Astrocyte (in vitro differentiated cells and primary cell): ENCODE data around the gene CDCP1. TPM values are rescaled to one million over a fixed set of nuclear protein-coding genes. Genes with fewer than 3 reads are reported as not detected.
A peak's percentile ranks its signal among the peaks of the same experiment; 100 is the strongest.

Experiments used
- DNase-seq: peaks from one replicate; pipeline ENCODE4 v3.0.0-alpha.2; 2010; ENCODE audit warnings: low read depth
- FAIRE-seq: peaks from 2 replicates; lab custom pipeline; 2011; peaks lifted over from hg19 to GRCh38; lab: Jason Lieb, UNC
- H2AFZ ChIP-seq: 2 replicates; pipeline ENCODE4 v1.6.0; 2012; ENCODE audit warnings: low read depth, low read length, inconsistent platforms
- H3K27ac ChIP-seq: 2 replicates; pipeline ENCODE4 v1.5.1; 2011; ENCODE audit warnings: low read depth, low read length, inconsistent platforms
- H3K27me3 ChIP-seq: 2 replicates; pipeline ENCODE4 v1.6.0; 2011; ENCODE audit warnings: low read length, inconsistent platforms; ENCODE audit not compliant: insufficient read depth
- H3K36me3 ChIP-seq: 2 replicates; pipeline ENCODE4 v1.5.1; 2011; ENCODE audit warnings: low read length, inconsistent platforms; ENCODE audit not compliant: insufficient read depth
- H3K4me1 ChIP-seq: 2 replicates; pipeline ENCODE4 v1.5.1; 2011; ENCODE audit warnings: low read length, inconsistent platforms; ENCODE audit not compliant: insufficient read depth
- H3K4me2 ChIP-seq: 2 replicates; pipeline ENCODE4 v1.6.0; 2012; ENCODE audit warnings: low read length, inconsistent platforms
- H3K4me3 ChIP-seq: 2 replicates; pipeline ENCODE4 v1.5.1; 2011; ENCODE audit warnings: low read depth, mild to moderate bottlenecking, low read length, inconsistent platforms; ENCODE audit not compliant: insufficient read depth
- H3K79me2 ChIP-seq: 2 replicates; pipeline ENCODE4 v1.6.0; 2012; ENCODE audit warnings: mild to moderate bottlenecking, low read length, inconsistent platforms; ENCODE audit not compliant: insufficient read depth
- H3K9ac ChIP-seq: 2 replicates; pipeline ENCODE4 v1.6.0; 2012; ENCODE audit warnings: mild to moderate bottlenecking, low read length, inconsistent platforms
- H3K9me3 ChIP-seq: 2 replicates; pipeline ENCODE4 v1.5.1; 2012; ENCODE audit warnings: low read depth, mild to moderate bottlenecking, low read length, inconsistent platforms; ENCODE audit not compliant: insufficient read depth
- H4K20me1 ChIP-seq: 2 replicates; pipeline ENCODE4 v1.6.0; 2012; ENCODE audit warnings: low read length, inconsistent platforms; ENCODE audit not compliant: insufficient read depth
- H3K27ac Mint-ChIP-seq: one replicate; pipeline ENCODE4 v1.8.0; 2021; ENCODE audit warnings: mild to moderate bottlenecking, mixed read lengths; ENCODE audit not compliant: unreplicated experiment
- H3K27me3 Mint-ChIP-seq: one replicate; pipeline ENCODE4 v1.8.0; 2021; ENCODE audit warnings: low read depth, mixed read lengths; ENCODE audit not compliant: unreplicated experiment
- H3K36me3 Mint-ChIP-seq: one replicate; pipeline ENCODE4 v1.8.0; 2021; ENCODE audit warnings: low read depth, mixed read lengths; ENCODE audit not compliant: unreplicated experiment
- H3K4me1 Mint-ChIP-seq: one replicate; pipeline ENCODE4 v1.8.0; 2021; ENCODE audit warnings: low read depth, mixed read lengths; ENCODE audit not compliant: unreplicated experiment
- H3K4me3 Mint-ChIP-seq: one replicate; pipeline ENCODE4 v1.8.0; 2021; ENCODE audit warnings: mild to moderate bottlenecking, moderate library complexity, mixed read lengths; ENCODE audit not compliant: unreplicated experiment
- H3K9me3 Mint-ChIP-seq: one replicate; pipeline ENCODE4 v1.8.0; 2021; ENCODE audit warnings: mild to moderate bottlenecking, mixed read lengths; ENCODE audit not compliant: unreplicated experiment
- CTCF ChIP-seq: IDR thresholded peaks from 2 replicates; pipeline ENCODE4 v1.5.1; 2011; ENCODE audit warnings: low read depth, mild to moderate bottlenecking, inconsistent platforms, low read length, moderate library complexity; ENCODE audit not compliant: insufficient read depth
- EZH2 ChIP-seq: IDR thresholded peaks from 2 replicates; pipeline ENCODE4 v1.6.1; 2012; ENCODE audit warnings: mild to moderate bottlenecking, low read length, inconsistent platforms; ENCODE audit not compliant: insufficient read depth
- total RNA-seq: library from RNA; stranded (reverse); gene quantifications from 2 replicates; pipeline ENCODE4 v1.2.1, GENCODE V29; 2021

CDCP1 gene
- total RNA-seq, 1 donor from 2014 or later, result 6.8 TPM

GRCh38 chr3:45153658-45154437 is 7.7 kb upstream of the CDCP1 start:
- FAIRE-seq, result no peak
- peak; percentile 79 for DNase-seq

GRCh38 chr3:45152307-45152706 is 6.1 kb upstream of the CDCP1 start:
- Histone ChIP-seq H3K9ac (no peak overlapping the region), H3K9me3 (no peaks in the 10 kb centered on the region), H2AFZ (no peak overlapping the region), H3K79me2 (no peaks in the 10 kb centered on the region), H3K27ac (no peak overlapping the region), H3K4me1 (peaks cover 16% of the 10 kb centered on the region), H3K36me3 (no peaks in the 10 kb centered on the region), H3K27me3 (no peaks in the 10 kb centered on the region), H4K20me1 (no peaks in the 10 kb centered on the region), H3K4me3 (no peak overlapping the region), H3K4me2 (no peak overlapping the region)
- no peak for FAIRE-seq
- TF ChIP-seq CTCF (no peak), EZH2 (no peak)
- H3K27ac Mint-ChIP-seq, result no peak overlapping the region
- peaks cover 14% of the 10 kb centered on the region for H3K27me3 Mint-ChIP-seq
- H3K4me1 Mint-ChIP-seq, result peaks cover 11% of the 10 kb centered on the region
- no peaks in the 10 kb centered on the region for H3K36me3 Mint-ChIP-seq
- H3K9me3 Mint-ChIP-seq, result peaks cover 10% of the 10 kb centered on the region
- no peak for DNase-seq
- H3K4me3 Mint-ChIP-seq, result no peak overlapping the region

More at GRCh38 chr3:45153658-45154437, 7.7 kb upstream of the CDCP1 start:
- peak overlapping the region; percentile 31 for H3K4me3 Mint-ChIP-seq
- no peaks in the 10 kb centered on the region for H4K20me1 ChIP-seq
- H3K27me3 Mint-ChIP-seq, result peaks cover 1% of the 10 kb centered on the region
- H3K79me2 ChIP-seq, result no peaks in the 10 kb centered on the region
- H3K27me3 ChIP-seq, result no peaks in the 10 kb centered on the region
- no peaks in the 10 kb centered on the region for H3K36me3 Mint-ChIP-seq
- H3K9me3 Mint-ChIP-seq, result peaks cover 10% of the 10 kb centered on the region
- H3K36me3 ChIP-seq, result no peaks in the 10 kb centered on the region
- peak overlapping the region; percentile 63 for H3K27ac ChIP-seq
- H3K27ac Mint-ChIP-seq, result no peak overlapping the region
- peaks cover 11% of the 10 kb centered on the region for H3K4me1 Mint-ChIP-seq
- peak overlapping the region; percentile 5 for H3K9ac ChIP-seq
- peaks cover 16% of the 10 kb centered on the region for H3K4me1 ChIP-seq
- TF ChIP-seq CTCF, result no peak
- TF ChIP-seq EZH2, result no peak
- no peak overlapping the region for H3K4me3 ChIP-seq
- no peaks in the 10 kb centered on the region for H3K9me3 ChIP-seq
- H2AFZ ChIP-seq, result no peak overlapping the region
- H3K4me2 ChIP-seq, result peak overlapping the region; percentile 46

DNA sequence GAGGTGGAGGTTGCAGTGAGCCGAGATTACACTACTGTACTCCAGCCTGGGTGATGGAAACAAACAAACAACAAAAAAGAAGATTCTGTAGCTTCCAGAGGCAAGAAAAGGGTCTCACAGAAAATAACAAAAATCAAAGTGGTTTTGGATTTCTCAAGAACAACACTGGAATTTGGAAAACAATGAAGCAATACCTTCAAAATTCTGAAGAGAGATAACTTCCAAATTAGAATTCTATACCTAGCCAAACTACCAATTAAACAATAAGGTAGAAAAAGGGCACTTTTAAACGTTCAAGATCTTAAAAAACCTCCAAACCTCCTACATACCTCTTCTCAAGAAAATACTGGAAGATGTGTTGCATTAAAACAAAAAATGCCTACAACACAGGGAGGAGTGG is 4.9 kb upstream of the CDCP1 start:
- TF ChIP-seq CTCF, result no peak
- no peak for TF ChIP-seq EZH2
- H3K9me3 ChIP-seq, result no peaks in the 10 kb centered on the region
- H3K36me3 Mint-ChIP-seq, result no peaks in the 10 kb centered on the region
- H4K20me1 ChIP-seq, result no peaks in the 10 kb centered on the region
- no peak overlapping the region for H3K4me2 ChIP-seq
- H3K4me1 Mint-ChIP-seq, result peaks cover 13% of the 10 kb centered on the region
- no peak for FAIRE-seq
- H3K27me3 Mint-ChIP-seq, result peaks cover 25% of the 10 kb centered on the region
- no peak overlapping the region for H3K9ac ChIP-seq
- H2AFZ ChIP-seq, result no peak overlapping the region
- H3K27ac Mint-ChIP-seq, result no peak overlapping the region
- H3K27me3 ChIP-seq, result peaks cover 4% of the 10 kb centered on the region
- no peak overlapping the region for H3K4me3 Mint-ChIP-seq
- peaks cover 16% of the 10 kb centered on the region for H3K4me1 ChIP-seq
- H3K9me3 Mint-ChIP-seq, result peaks cover 13% of the 10 kb centered on the region
- H3K79me2 ChIP-seq, result no peaks in the 10 kb centered on the region
- no peaks in the 10 kb centered on the region for H3K36me3 ChIP-seq
- no peak overlapping the region for H3K27ac ChIP-seq
- no peak for DNase-seq
- H3K4me3 ChIP-seq, result no peak overlapping the region
